ENCODE measurements around the gene ADIG. TPM values are rescaled to one million over a fixed set of nuclear protein-coding genes. Genes with fewer than 3 reads are reported as not detected.

The ADIG gene
- total and polyA plus RNA-seq, 2 of the 13 experiments (the other 11 are each of a cell fraction or from before 2014, with no cell fraction given): 0.15 TPM; not detected in 1

DNA sequence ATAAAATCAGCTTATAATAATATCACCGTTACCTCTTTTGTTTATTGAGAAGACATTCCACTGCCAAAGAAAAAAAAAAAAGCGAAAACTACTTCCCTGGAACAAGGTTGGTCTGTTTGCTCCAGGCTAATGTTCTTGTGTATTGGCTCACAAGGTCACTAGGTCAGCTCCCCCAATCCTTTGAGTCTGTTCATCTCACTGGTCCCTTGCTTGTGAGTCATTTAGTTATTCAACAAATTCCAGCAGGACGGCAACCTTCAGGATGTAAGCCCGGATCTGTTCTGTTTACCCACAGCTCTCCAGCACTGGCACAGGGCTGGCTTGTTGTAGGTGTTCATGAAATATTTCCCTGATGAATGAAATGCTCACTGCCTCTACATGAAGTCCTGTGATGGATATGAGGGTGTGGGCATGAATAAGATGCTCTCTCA is 23.9 kb downstream of the ADIG start (continued):
- TF ChIP-seq SRSF9 (IDR thresholded peaks at IDR 0.05; ENCODE audit: borderline replicate concordance, insufficient read depth, low read depth, low read length, poor library complexity, severe bottlenecking): no peak
- TF ChIP-seq NRL (CRISPR knock-in tag; IDR thresholded peaks at IDR 0.05; ENCODE audit: borderline replicate concordance): no peak
- TF ChIP-seq U2AF1 (optimal IDR thresholded peaks at IDR 0.05; ENCODE audit: low read depth, low read length): no peak
- no peak for TF ChIP-seq MTF2 (CRISPR knock-in tag; IDR thresholded peaks at IDR 0.05; ENCODE audit: borderline replicate concordance)
- TF ChIP-seq ZNF550 (CRISPR knock-in tag; IDR thresholded peaks at IDR 0.05; ENCODE audit: borderline replicate concordance): no peak; the same call in 1 of the 2 replicates
- TF ChIP-seq NKX3-1 (CRISPR knock-in tag; IDR thresholded peaks at IDR 0.05): peak; percentile 94; the same call in 1 of the 2 replicates
- TF ChIP-seq ZNF770 (CRISPR knock-in tag; IDR thresholded peaks at IDR 0.05): no peak
- no peak for TF ChIP-seq HNRNPLL (IDR thresholded peaks at IDR 0.05; ENCODE audit: low read depth, low read length, poor library complexity, severe bottlenecking)
- TF ChIP-seq, protein P1, sequence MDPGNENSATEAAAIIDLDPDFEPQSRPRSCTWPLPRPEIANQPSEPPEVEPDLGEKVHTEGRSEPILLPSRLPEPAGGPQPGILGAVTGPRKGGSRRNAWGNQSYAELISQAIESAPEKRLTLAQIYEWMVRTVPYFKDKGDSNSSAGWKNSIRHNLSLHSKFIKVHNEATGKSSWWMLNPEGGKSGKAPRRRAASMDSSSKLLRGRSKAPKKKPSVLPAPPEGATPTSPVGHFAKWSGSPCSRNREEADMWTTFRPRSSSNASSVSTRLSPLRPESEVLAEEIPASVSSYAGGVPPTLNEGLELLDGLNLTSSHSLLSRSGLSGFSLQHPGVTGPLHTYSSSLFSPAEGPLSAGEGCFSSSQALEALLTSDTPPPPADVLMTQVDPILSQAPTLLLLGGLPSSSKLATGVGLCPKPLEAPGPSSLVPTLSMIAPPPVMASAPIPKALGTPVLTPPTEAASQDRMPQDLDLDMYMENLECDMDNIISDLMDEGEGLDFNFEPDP (CRISPR knock-in tag; conservative IDR thresholded peaks at IDR 0.05): no peak
- TF ChIP-seq ZNF557 (CRISPR knock-in tag; IDR thresholded peaks at IDR 0.05): peak; percentile 86
- TF ChIP-seq ARID2 (CRISPR knock-in tag; IDR thresholded peaks at IDR 0.05; ENCODE audit: borderline replicate concordance): no peak
- TF ChIP-seq MED8 (CRISPR knock-in tag; IDR thresholded peaks at IDR 0.05; ENCODE audit: insufficient replicate concordance): no peak
- no peak for TF ChIP-seq HNRNPL (IDR thresholded peaks at IDR 0.05; ENCODE audit: low read depth, low read length)
- TF ChIP-seq ZFP62 (CRISPR knock-in tag; IDR thresholded peaks at IDR 0.05): no peak
- TF ChIP-seq ZNF17 (CRISPR knock-in tag; IDR thresholded peaks at IDR 0.05): no peak
- TF ChIP-seq, protein P2, sequence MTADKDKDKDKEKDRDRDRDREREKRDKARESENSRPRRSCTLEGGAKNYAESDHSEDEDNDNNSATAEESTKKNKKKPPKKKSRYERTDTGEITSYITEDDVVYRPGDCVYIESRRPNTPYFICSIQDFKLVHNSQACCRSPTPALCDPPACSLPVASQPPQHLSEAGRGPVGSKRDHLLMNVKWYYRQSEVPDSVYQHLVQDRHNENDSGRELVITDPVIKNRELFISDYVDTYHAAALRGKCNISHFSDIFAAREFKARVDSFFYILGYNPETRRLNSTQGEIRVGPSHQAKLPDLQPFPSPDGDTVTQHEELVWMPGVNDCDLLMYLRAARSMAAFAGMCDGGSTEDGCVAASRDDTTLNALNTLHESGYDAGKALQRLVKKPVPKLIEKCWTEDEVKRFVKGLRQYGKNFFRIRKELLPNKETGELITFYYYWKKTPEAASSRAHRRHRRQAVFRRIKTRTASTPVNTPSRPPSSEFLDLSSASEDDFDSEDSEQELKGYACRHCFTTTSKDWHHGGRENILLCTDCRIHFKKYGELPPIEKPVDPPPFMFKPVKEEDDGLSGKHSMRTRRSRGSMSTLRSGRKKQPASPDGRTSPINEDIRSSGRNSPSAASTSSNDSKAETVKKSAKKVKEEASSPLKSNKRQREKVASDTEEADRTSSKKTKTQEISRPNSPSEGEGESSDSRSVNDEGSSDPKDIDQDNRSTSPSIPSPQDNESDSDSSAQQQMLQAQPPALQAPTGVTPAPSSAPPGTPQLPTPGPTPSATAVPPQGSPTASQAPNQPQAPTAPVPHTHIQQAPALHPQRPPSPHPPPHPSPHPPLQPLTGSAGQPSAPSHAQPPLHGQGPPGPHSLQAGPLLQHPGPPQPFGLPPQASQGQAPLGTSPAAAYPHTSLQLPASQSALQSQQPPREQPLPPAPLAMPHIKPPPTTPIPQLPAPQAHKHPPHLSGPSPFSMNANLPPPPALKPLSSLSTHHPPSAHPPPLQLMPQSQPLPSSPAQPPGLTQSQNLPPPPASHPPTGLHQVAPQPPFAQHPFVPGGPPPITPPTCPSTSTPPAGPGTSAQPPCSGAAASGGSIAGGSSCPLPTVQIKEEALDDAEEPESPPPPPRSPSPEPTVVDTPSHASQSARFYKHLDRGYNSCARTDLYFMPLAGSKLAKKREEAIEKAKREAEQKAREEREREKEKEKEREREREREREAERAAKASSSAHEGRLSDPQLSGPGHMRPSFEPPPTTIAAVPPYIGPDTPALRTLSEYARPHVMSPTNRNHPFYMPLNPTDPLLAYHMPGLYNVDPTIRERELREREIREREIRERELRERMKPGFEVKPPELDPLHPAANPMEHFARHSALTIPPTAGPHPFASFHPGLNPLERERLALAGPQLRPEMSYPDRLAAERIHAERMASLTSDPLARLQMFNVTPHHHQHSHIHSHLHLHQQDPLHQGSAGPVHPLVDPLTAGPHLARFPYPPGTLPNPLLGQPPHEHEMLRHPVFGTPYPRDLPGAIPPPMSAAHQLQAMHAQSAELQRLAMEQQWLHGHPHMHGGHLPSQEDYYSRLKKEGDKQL (CRISPR knock-in tag; IDR thresholded peaks at IDR 0.05; ENCODE audit: low read depth): peak; percentile 96
- TF ChIP-seq FOXK2 (IDR thresholded peaks at IDR 0.05): peak; percentile 56; the same call in 1 of the 2 replicates
- TF ChIP-seq, protein P3, sequence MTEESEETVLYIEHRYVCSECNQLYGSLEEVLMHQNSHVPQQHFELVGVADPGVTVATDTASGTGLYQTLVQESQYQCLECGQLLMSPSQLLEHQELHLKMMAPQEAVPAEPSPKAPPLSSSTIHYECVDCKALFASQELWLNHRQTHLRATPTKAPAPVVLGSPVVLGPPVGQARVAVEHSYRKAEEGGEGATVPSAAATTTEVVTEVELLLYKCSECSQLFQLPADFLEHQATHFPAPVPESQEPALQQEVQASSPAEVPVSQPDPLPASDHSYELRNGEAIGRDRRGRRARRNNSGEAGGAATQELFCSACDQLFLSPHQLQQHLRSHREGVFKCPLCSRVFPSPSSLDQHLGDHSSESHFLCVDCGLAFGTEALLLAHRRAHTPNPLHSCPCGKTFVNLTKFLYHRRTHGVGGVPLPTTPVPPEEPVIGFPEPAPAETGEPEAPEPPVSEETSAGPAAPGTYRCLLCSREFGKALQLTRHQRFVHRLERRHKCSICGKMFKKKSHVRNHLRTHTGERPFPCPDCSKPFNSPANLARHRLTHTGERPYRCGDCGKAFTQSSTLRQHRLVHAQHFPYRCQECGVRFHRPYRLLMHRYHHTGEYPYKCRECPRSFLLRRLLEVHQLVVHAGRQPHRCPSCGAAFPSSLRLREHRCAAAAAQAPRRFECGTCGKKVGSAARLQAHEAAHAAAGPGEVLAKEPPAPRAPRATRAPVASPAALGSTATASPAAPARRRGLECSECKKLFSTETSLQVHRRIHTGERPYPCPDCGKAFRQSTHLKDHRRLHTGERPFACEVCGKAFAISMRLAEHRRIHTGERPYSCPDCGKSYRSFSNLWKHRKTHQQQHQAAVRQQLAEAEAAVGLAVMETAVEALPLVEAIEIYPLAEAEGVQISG (CRISPR knock-in tag; IDR thresholded peaks at IDR 0.05): peak; percentile 83
- TF ChIP-seq POLR2A (IDR thresholded peaks at IDR 0.05; ENCODE audit: insufficient read depth in 1 of 2, low read depth in 2 of 2, low read length in 2 of 2): no peak

Measured in HepG2 (cell line).